NK-92 (cell line): Measurements from ENCODE around the gene TFEB.

ENCODE experiments used
- DNase-seq: peaks from one replicate; lab custom pipeline; 2025; ENCODE audit not compliant: unreplicated experiment; lab: John Stamatoyannopoulos, UW

TFEB gene

GRCh38 chr6:41739041-41739440, 3.6 kb upstream of the TFEB start:
- DNase-seq = no peak

- no peak for DNase-seq
Measured at GRCh38 chr6:41737591-41738130, 2.3 kb upstream of the TFEB start.

GRCh38 chr6:41736800-41737555, 1.6 kb upstream of the TFEB start:
- no peak for DNase-seq

- DNase-seq = no peak
Measured at GRCh38 chr6:41736186-41736733, 852 bp upstream of the TFEB start.

GRCh38 chr6:41734666-41735426, 562 bp downstream of the TFEB start:
- no peak for DNase-seq

GRCh38 chr6:41733707-41734665, 1.4 kb downstream of the TFEB start:
- no peak for DNase-seq

GRCh38 chr6:41733360-41733706, 2.1 kb downstream of the TFEB start:
- DNase-seq = no peak

- DNase-seq = no peak
Measured at GRCh38 chr6:41732591-41733359, 2.6 kb downstream of the TFEB start.

- no peak for DNase-seq
Measured at GRCh38 chr6:41732149-41732548, 3.3 kb downstream of the TFEB start.

GRCh38 chr6:41731561-41732086, 3.8 kb downstream of the TFEB start:
- no peak for DNase-seq

- DNase-seq = no peak
Measured at GRCh38 chr6:41730531-41731436, 4.6 kb downstream of the TFEB start.

GRCh38 chr6:41729624-41730023, 5.8 kb downstream of the TFEB start:
- no peak for DNase-seq

- no peak for DNase-seq
Measured at GRCh38 chr6:41728954-41729353, 6.5 kb downstream of the TFEB start.

GRCh38 chr6:41728073-41728936, 7.1 kb downstream of the TFEB start:
- DNase-seq = no peak

- DNase-seq = no peak
Measured at GRCh38 chr6:41727705-41728072, 7.7 kb downstream of the TFEB start.

GRCh38 chr6:41726876-41727275, 8.5 kb downstream of the TFEB start:
- no peak for DNase-seq

GRCh38 chr6:41724586-41725501, 10.6 kb downstream of the TFEB start:
- DNase-seq = no peak
